GM18526 (cell line): ENCODE results near the gene CCSER1.

Experiments used
- POLR2A ChIP-seq: IDR thresholded peaks from 3 replicates; pipeline ENCODE4 v1.6.1; 2011; ENCODE audit not compliant: insufficient read length; ENCODE audit errors: extremely low read depth

The CCSER1 gene

GRCh38 chr4:90127223-90127705 lies at the start of gene CCSER1:
CCSER1 (plus strand) TSS chr4:90127394.
- TF ChIP-seq POLR2A: peak; percentile 97

GRCh38 chr4:90078440-90078839 lies 48.8 kb upstream of the CCSER1 start:
- TF ChIP-seq POLR2A: no peak

- no peak for TF ChIP-seq POLR2A
Measured at GRCh38 chr4:90080116-90080515, 47.1 kb upstream of the CCSER1 start.

GRCh38 chr4:90081432-90082144 lies 45.6 kb upstream of the CCSER1 start:
- no peak for TF ChIP-seq POLR2A

GRCh38 chr4:90082449-90082848 lies 44.7 kb upstream of the CCSER1 start:
- no peak for TF ChIP-seq POLR2A

GRCh38 chr4:90084277-90084966 lies 42.8 kb upstream of the CCSER1 start:
- no peak for TF ChIP-seq POLR2A

GRCh38 chr4:90084967-90085295 lies 42.3 kb upstream of the CCSER1 start:
- no peak for TF ChIP-seq POLR2A

- no peak for TF ChIP-seq POLR2A
Measured at GRCh38 chr4:90093526-90093925, 33.7 kb upstream of the CCSER1 start.

- no peak for TF ChIP-seq POLR2A
Measured at GRCh38 chr4:90095000-90095399, 32.2 kb upstream of the CCSER1 start.

GRCh38 chr4:90099812-90100211 lies 27.4 kb upstream of the CCSER1 start:
- no peak for TF ChIP-seq POLR2A

- no peak for TF ChIP-seq POLR2A
Measured at GRCh38 chr4:90103991-90104390, 23.2 kb upstream of the CCSER1 start.

GRCh38 chr4:90105274-90105673 lies 21.9 kb upstream of the CCSER1 start:
- no peak for TF ChIP-seq POLR2A

- no peak for TF ChIP-seq POLR2A
Measured at GRCh38 chr4:90112715-90113114, 14.5 kb upstream of the CCSER1 start.

GRCh38 chr4:90113881-90114457 lies 13.2 kb upstream of the CCSER1 start:
- no peak for TF ChIP-seq POLR2A

- TF ChIP-seq POLR2A: no peak
Measured at GRCh38 chr4:90118527-90119195, 8.5 kb upstream of the CCSER1 start.

GRCh38 chr4:90120037-90120436 lies 7.2 kb upstream of the CCSER1 start:
- TF ChIP-seq POLR2A: no peak
